HG03432 (cell line): ENCODE data around the gene POLE.
"Not testable (repeated sequence)": the region's sequence is repeated elsewhere in the genome, so short reads cannot be mapped to it uniquely, and the experiment has no call there.

Source experiments
- ATAC-seq: cut with Tn5 transposase; IDR thresholded peaks from one replicate; pipeline ENCODE4 v1.9.1; 2021; ENCODE audit warnings: mild to moderate bottlenecking, moderate library complexity; ENCODE audit not compliant: unreplicated experiment

The POLE gene

GRCh38 chr12:132719141-132719953 lies 32.2 kb upstream of the POLE start:
- no peak for ATAC-seq

- ATAC-seq: no peak
Measured at GRCh38 chr12:132718644-132719043, 31.5 kb upstream of the POLE start.

GRCh38 chr12:132717531-132718387 lies 30.6 kb upstream of the POLE start:
- ATAC-seq: no peak

GRCh38 chr12:132717011-132717410 lies 29.9 kb upstream of the POLE start:
- ATAC-seq: no peak

GRCh38 chr12:132716356-132716755 lies 29.2 kb upstream of the POLE start:
- no peak for ATAC-seq

GRCh38 chr12:132715874-132716273 lies 28.7 kb upstream of the POLE start:
- no peak for ATAC-seq

GRCh38 chr12:132713123-132713522 lies 26.0 kb upstream of the POLE start:
- ATAC-seq: no peak

- peak; percentile 20 for ATAC-seq
Measured at GRCh38 chr12:132711080-132711843, 24.1 kb upstream of the POLE start.

- peak; percentile 93 for ATAC-seq
Measured at GRCh38 chr12:132710405-132711079, 23.4 kb upstream of the POLE start, which contains the start of gene PGAM5. PGAM5 (plus strand) TSS chr12:132710842; CDS start chr12:132710877, 35 bp downstream.

- peak; percentile 31 for ATAC-seq
Measured at GRCh38 chr12:132710043-132710404, 22.9 kb upstream of the POLE start.

- no peak for ATAC-seq
Measured at GRCh38 chr12:132708150-132708549, 21.0 kb upstream of the POLE start.

GRCh38 chr12:132707241-132707640 lies 20.1 kb upstream of the POLE start:
- no peak for ATAC-seq

GRCh38 chr12:132703641-132704040 lies 16.5 kb upstream of the POLE start:
- no peak for ATAC-seq

- ATAC-seq: no peak
Measured at GRCh38 chr12:132702640-132703039, 15.5 kb upstream of the POLE start.

GRCh38 chr12:132700212-132700822 lies 13.2 kb upstream of the POLE start:
- ATAC-seq: peak; percentile 50

- no peak for ATAC-seq
Measured at GRCh38 chr12:132698341-132698740, 11.2 kb upstream of the POLE start.

- no peak for ATAC-seq
Measured at GRCh38 chr12:132695431-132695830, 8.3 kb upstream of the POLE start.

- ATAC-seq: not testable (repeated sequence)
Measured at GRCh38 chr12:132694888-132695287, 7.7 kb upstream of the POLE start.

- ATAC-seq: not testable (repeated sequence)
Measured at GRCh38 chr12:132692030-132692429, 4.9 kb upstream of the POLE start.

GRCh38 chr12:132690112-132690511 lies 3.0 kb upstream of the POLE start:
- ATAC-seq: no peak
